H9 (cell line): ENCODE data around the gene CPXM2. TPM values are rescaled to one million over a fixed set of nuclear protein-coding genes. Genes with fewer than 3 reads are reported as not detected.

Experiments
- DNase-seq: peaks from one replicate; pipeline ENCODE4 v3.0.0-alpha.2; 2017
- H2AFZ ChIP-seq: one replicate; pipeline ENCODE4 v1.6.1; 2013; ENCODE audit warnings: mild to moderate bottlenecking, low read length, control low read depth, moderate library complexity
- H2AK5ac ChIP-seq: 2 replicates; pipeline ENCODE4 v1.6.1; 2013; ENCODE audit warnings: low read length, control low read depth, mixed read lengths; ENCODE audit not compliant: insufficient read length
- H2BK120ac ChIP-seq: one replicate; pipeline ENCODE4 v1.6.1; 2013; ENCODE audit warnings: low read depth, mild to moderate bottlenecking, low read length, control low read depth, inconsistent platforms; ENCODE audit not compliant: poor library complexity, severe bottlenecking
- H2BK12ac ChIP-seq: 2 replicates; pipeline ENCODE4 v1.6.1; 2013; ENCODE audit warnings: low read length, control low read depth, mixed read lengths, low read depth; ENCODE audit not compliant: insufficient read length
- H2BK15ac ChIP-seq: 2 replicates; pipeline ENCODE4 v1.6.1; 2013; ENCODE audit warnings: low read depth, low read length, control low read depth
- H2BK20ac ChIP-seq: one replicate; pipeline ENCODE4 v1.6.1; 2013; ENCODE audit warnings: low read depth, mild to moderate bottlenecking, low read length, control low read depth, inconsistent platforms; ENCODE audit not compliant: poor library complexity, severe bottlenecking
- H2BK5ac ChIP-seq: 2 replicates; pipeline ENCODE4 v1.6.1; 2013; ENCODE audit warnings: low read length, control low read depth, mixed read lengths; ENCODE audit not compliant: insufficient read length
- H3K14ac ChIP-seq: 2 replicates; pipeline ENCODE4 v1.6.1; 2013; ENCODE audit warnings: low read length, control low read depth; ENCODE audit not compliant: insufficient read depth
- H3K18ac ChIP-seq: 2 replicates; pipeline ENCODE4 v1.6.1; 2013; ENCODE audit warnings: low read depth, mild to moderate bottlenecking, mixed read lengths, low read length, control low read depth; ENCODE audit not compliant: insufficient read length
- H3K23ac ChIP-seq: 2 replicates; pipeline ENCODE4 v1.6.1; 2013; ENCODE audit warnings: low read length, control low read depth, mixed read lengths, low read depth; ENCODE audit not compliant: insufficient read length
- H3K23me2 ChIP-seq: 2 replicates; pipeline ENCODE4 v1.6.1; 2013; ENCODE audit warnings: low read depth, mild to moderate bottlenecking, mixed read lengths, low read length, control low read depth; ENCODE audit not compliant: insufficient read length, poor library complexity, severe bottlenecking
- H3K27ac ChIP-seq: 2 replicates; pipeline ENCODE4 v1.5.1; 2013; ENCODE audit warnings: low read length, control low read depth, mixed read lengths, low read depth; ENCODE audit not compliant: insufficient read length
- H3K27me3 ChIP-seq: 2 replicates; pipeline ENCODE4 v1.6.1; 2013; ENCODE audit warnings: low read length, control low read depth, inconsistent platforms; ENCODE audit not compliant: insufficient read depth
- H3K4ac ChIP-seq: 2 replicates; pipeline ENCODE4 v1.6.1; 2013; ENCODE audit warnings: low read depth, mild to moderate bottlenecking, control low read depth, inconsistent platforms, low read length, moderate library complexity
- H3K4me1 ChIP-seq: 2 replicates; pipeline ENCODE4 v1.6.1; 2013; ENCODE audit warnings: low read length, control low read depth, inconsistent platforms; ENCODE audit not compliant: insufficient read depth
- H3K4me2 ChIP-seq: 2 replicates; pipeline ENCODE4 v1.6.1; 2013; ENCODE audit warnings: low read length, control low read depth, mixed read lengths; ENCODE audit not compliant: insufficient read length, insufficient read depth
- H3K56ac ChIP-seq: 2 replicates; pipeline ENCODE4 v1.6.1; 2013; ENCODE audit warnings: low read depth, mild to moderate bottlenecking, mixed read lengths, low read length, control low read depth; ENCODE audit not compliant: insufficient read length
- H3K79me1 ChIP-seq: 2 replicates; pipeline ENCODE4 v1.6.1; 2013; ENCODE audit warnings: low read depth, mild to moderate bottlenecking, moderate library complexity, low read length, control low read depth, inconsistent platforms; ENCODE audit not compliant: insufficient read depth, poor library complexity, severe bottlenecking
- H3K79me2 ChIP-seq: 2 replicates; pipeline ENCODE4 v1.6.1; 2013; ENCODE audit warnings: low read length, control low read depth, inconsistent platforms; ENCODE audit not compliant: insufficient read depth
- H3K9ac ChIP-seq: 2 replicates; pipeline ENCODE4 v1.6.1; 2013; ENCODE audit warnings: low read length, control low read depth, mixed read lengths; ENCODE audit not compliant: insufficient read length; ENCODE audit errors: extremely low read depth
- H3K9me3 ChIP-seq: one replicate; pipeline ENCODE4 v1.6.1; 2013; ENCODE audit warnings: low read depth, low read length, inconsistent platforms; ENCODE audit not compliant: control insufficient read depth
- H3T11ph ChIP-seq: one replicate; pipeline ENCODE4 v1.6.1; 2013; ENCODE audit warnings: mild to moderate bottlenecking, low read length, control low read depth, inconsistent platforms
- H4K20me1 ChIP-seq: one replicate; pipeline ENCODE4 v1.6.1; 2013; ENCODE audit not compliant: control insufficient read depth, insufficient read length, insufficient read depth
- H4K5ac ChIP-seq: 2 replicates; pipeline ENCODE4 v1.6.1; 2013; ENCODE audit warnings: low read depth, mild to moderate bottlenecking, mixed read lengths, low read length, control low read depth; ENCODE audit not compliant: insufficient read length
- H4K8ac ChIP-seq: replicated peaks from 2 replicates; pipeline ENCODE4 v1.6.1; 2013; ENCODE audit warnings: low read length, control low read depth, mixed read lengths, low read depth; ENCODE audit not compliant: insufficient read length
- H4K91ac ChIP-seq: 2 replicates; pipeline ENCODE4 v1.6.1; 2013; ENCODE audit warnings: low read depth, mild to moderate bottlenecking, moderate library complexity, mixed read lengths, low read length, control low read depth; ENCODE audit not compliant: insufficient read length
- H3K27ac Mint-ChIP-seq, 3 experiments: 2 replicates in 2 of 3; 3 replicates in 1 of 3; pipeline ENCODE4 v1.8.0; 2020 to 2021; ENCODE audit warnings: mixed read lengths in 3 of 3, mild to moderate bottlenecking in 1 of 3, moderate library complexity in 1 of 3
- H3K27me3 Mint-ChIP-seq: 2 replicates; pipeline ENCODE4 v1.8.0; 2021; ENCODE audit warnings: low read depth, mild to moderate bottlenecking, moderate library complexity, mixed read lengths
- H3K36me3 Mint-ChIP-seq, 3 experiments: 2 replicates in 2 of 3; 3 replicates in 1 of 3; pipeline ENCODE4 v1.8.0; 2020 to 2021; ENCODE audit warnings: low read depth in 3 of 3, mixed read lengths in 3 of 3; ENCODE audit not compliant: insufficient read depth in 1 of 3
- H3K4me1 Mint-ChIP-seq, 2 experiments: 2 replicates each; pipeline ENCODE4 v1.8.0; 2020; ENCODE audit warnings: mixed read lengths in 2 of 2
- H3K4me3 Mint-ChIP-seq, 2 experiments: 2 replicates in 1 of 2; 3 replicates in 1 of 2; pipeline ENCODE4 v1.8.0; 2020 to 2021; ENCODE audit warnings: mild to moderate bottlenecking in 2 of 2, mixed read lengths in 2 of 2, moderate library complexity in 1 of 2
- H3K9me3 Mint-ChIP-seq, 2 experiments: 2 replicates in 1 of 2; 3 replicates in 1 of 2; pipeline ENCODE4 v1.8.0; 2020; ENCODE audit warnings: mild to moderate bottlenecking in 2 of 2, mixed read lengths in 2 of 2, moderate library complexity in 1 of 2
- WGBS: extraction: QIAGEN DNeasy Blood & Tissue Kit; methylation state at CpG from one replicate; pipeline ENCODE4 v1.1.7; 2013; ENCODE audit warnings: missing lambda C conversion rate, low lambda C conversion rate, mixed read lengths; ENCODE audit not compliant: insufficient read length; ENCODE audit errors: extremely low coverage; 5-methylcytosine and 5-hydroxymethylcytosine counted together
- total RNA-seq: library from RNA; stranded (reverse); gene quantifications from 2 replicates; pipeline ENCODE4 v1.2.1, GENCODE V29; 2021
- TF ChIP-seq, protein P1 (sequence below): fragments of 200-600 bp; sonication (generic); conservative IDR thresholded peaks from 3 replicates; pipeline ENCODE4 v1.8.0; 2021; ENCODE audit warnings: antibody characterized with exemption, mild to moderate bottlenecking

Gene CPXM2
- total RNA-seq, 1 experiment from 2014 or later, result 1.7 TPM

DNA sequence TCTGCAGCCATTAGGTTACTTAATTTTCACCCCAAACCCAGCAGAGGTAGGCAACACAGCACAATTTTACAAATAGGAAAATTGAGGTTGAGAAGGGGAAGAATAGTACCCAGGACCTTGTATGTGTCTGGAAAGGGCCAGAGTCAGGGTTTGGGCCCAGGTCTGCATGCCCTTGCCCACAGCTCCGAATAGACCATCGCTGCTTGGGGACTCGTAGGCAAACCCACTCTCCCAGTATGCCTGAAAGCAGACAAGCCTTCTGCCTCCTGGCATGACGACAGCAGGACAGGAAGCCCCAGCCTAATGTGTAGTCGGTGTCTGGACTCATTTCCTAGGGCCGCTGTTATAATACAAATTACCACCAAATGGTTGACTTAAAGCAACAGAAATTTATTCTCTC lies 133.8 kb downstream of the CPXM2 start:
- Histone ChIP-seq H3K18ac (no peak overlapping the region), H4K8ac (no peak overlapping the region), H2BK12ac (no peak overlapping the region), H2BK20ac (no peak overlapping the region), H2AK5ac (no peak overlapping the region), H2BK15ac (no peak overlapping the region), H2AFZ (no peak overlapping the region), H3K23me2 (no peaks in the 10 kb centered on the region), H4K5ac (no peak overlapping the region), H4K20me1 (no peaks in the 10 kb centered on the region), H3K14ac (no peak overlapping the region; the same call in 1 of the 2 replicates), H3K4me1 (peaks cover 11% of the 10 kb centered on the region; the same call in 1 of the 2 replicates), H3K4me2 (no peak overlapping the region), H3T11ph (no peak overlapping the region), H3K4ac (no peak overlapping the region), H3K23ac (no peak overlapping the region), H4K91ac (no peak overlapping the region), H3K9me3 (no peaks in the 10 kb centered on the region), H3K27me3 (no peaks in the 10 kb centered on the region), H2BK120ac (no peak overlapping the region), H3K27ac (no peak overlapping the region), H2BK5ac (no peak overlapping the region), H3K56ac (no peak overlapping the region), H3K79me1 (no peaks in the 10 kb centered on the region), H3K79me2 (no peaks in the 10 kb centered on the region), H3K9ac (no peak overlapping the region)
- TF ChIP-seq, protein P1, sequence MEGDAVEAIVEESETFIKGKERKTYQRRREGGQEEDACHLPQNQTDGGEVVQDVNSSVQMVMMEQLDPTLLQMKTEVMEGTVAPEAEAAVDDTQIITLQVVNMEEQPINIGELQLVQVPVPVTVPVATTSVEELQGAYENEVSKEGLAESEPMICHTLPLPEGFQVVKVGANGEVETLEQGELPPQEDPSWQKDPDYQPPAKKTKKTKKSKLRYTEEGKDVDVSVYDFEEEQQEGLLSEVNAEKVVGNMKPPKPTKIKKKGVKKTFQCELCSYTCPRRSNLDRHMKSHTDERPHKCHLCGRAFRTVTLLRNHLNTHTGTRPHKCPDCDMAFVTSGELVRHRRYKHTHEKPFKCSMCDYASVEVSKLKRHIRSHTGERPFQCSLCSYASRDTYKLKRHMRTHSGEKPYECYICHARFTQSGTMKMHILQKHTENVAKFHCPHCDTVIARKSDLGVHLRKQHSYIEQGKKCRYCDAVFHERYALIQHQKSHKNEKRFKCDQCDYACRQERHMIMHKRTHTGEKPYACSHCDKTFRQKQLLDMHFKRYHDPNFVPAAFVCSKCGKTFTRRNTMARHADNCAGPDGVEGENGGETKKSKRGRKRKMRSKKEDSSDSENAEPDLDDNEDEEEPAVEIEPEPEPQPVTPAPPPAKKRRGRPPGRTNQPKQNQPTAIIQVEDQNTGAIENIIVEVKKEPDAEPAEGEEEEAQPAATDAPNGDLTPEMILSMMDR, result no peak
- Mint-ChIP-seq H3K4me1 (peaks cover 41 to 49% of the 10 kb centered on the region in 2 experiments), H3K27me3 (peaks cover 6% of the 10 kb centered on the region), H3K27ac (no peak overlapping the region; a peak in 1 of 7 replicates), H3K9me3 (no peaks in the 10 kb centered on the region), H3K36me3 (no peaks in the 10 kb centered on the region), H3K4me3 (no peak overlapping the region)
- DNase-seq, result no peak
- WGBS, result no CpG with 5 or more reads among the region's 6 CpGs
